Kidney (tissue), 14 donors: Measurements from ENCODE around the gene ITGAL. TPM values are rescaled to one million over a fixed set of nuclear protein-coding genes. Genes with fewer than 3 reads are reported as not detected.

ENCODE experiments used
- DNase-seq, 5 donors: peaks; one replicate each; pipeline ENCODE4 v3.0.0-alpha.2; 2013 to 2020
- FAIRE-seq: peaks from 2 replicates; lab custom pipeline; 2012; peaks lifted over from hg19 to GRCh38; lab: Jason Lieb, UNC
- H3K27ac ChIP-seq, 2 donors: one replicate each; pipeline ENCODE4 v1.7.0; 2013; ENCODE audit warnings: low read depth in 2 of 2, low read length in 2 of 2, inconsistent platforms in 1 of 2
- H3K27me3 ChIP-seq: one replicate; pipeline ENCODE4 v1.7.1; 2013; ENCODE audit warnings: low read length, inconsistent platforms; ENCODE audit not compliant: control insufficient read depth, insufficient read depth
- H3K36me3 ChIP-seq, 3 donors: one replicate each; pipeline versions ENCODE4 v1.7.0 to v1.7.1; 2013; ENCODE audit warnings: low read length in 3 of 3, control low read depth in 1 of 3, inconsistent platforms in 1 of 3; ENCODE audit not compliant: insufficient read depth in 3 of 3, control insufficient read depth in 2 of 3
- H3K4me1 ChIP-seq, 3 donors: one replicate each; pipeline versions ENCODE4 v1.7.0 to v1.7.1; 2013; ENCODE audit warnings: low read length in 3 of 3, inconsistent platforms in 1 of 3, low read depth in 1 of 3; ENCODE audit not compliant: control insufficient read depth in 2 of 3, insufficient read depth in 2 of 3
- H3K4me3 ChIP-seq, 3 donors: one replicate each; pipeline versions ENCODE4 v1.7.0 to v1.8.1; 2013; ENCODE audit warnings: low read length in 3 of 3, control low read depth in 1 of 3, inconsistent platforms in 1 of 3
- H3K9ac ChIP-seq, 3 donors: one replicate each; pipeline versions ENCODE4 v1.7.0 to v1.7.1; 2013; ENCODE audit warnings: low read length in 3 of 3, control low read depth in 1 of 3, inconsistent platforms in 1 of 3
- H3K9me3 ChIP-seq, 3 donors: one replicate each; pipeline versions ENCODE4 v1.7.0 to v1.7.1; 2013; ENCODE audit warnings: low read length in 3 of 3, control low read depth in 1 of 3, inconsistent platforms in 1 of 3; ENCODE audit not compliant: control insufficient read depth in 2 of 3, insufficient read depth in 1 of 3
- CTCF ChIP-seq: IDR thresholded peaks from 3 replicates; pipeline ENCODE4 v1.5.1; 2012; ENCODE audit warnings: mild to moderate bottlenecking, moderate library complexity, borderline replicate concordance; ENCODE audit not compliant: insufficient read depth; ENCODE audit errors: extremely low read depth
- intact Hi-C: fragments of 100-400 bp; cut with DNase I; formaldehyde crosslinking; loops from one replicate; pipeline ENCODE4 v1.11.1; 2022
- polyA plus RNA-seq: library from polyadenylated mRNA; stranded (reverse); fragments of 350-450 nt; fragmentation: Illumina TruSeq; extraction: RNeasy Lipid Tissue Mini Kit (QIAGEN cat#74804); gene quantifications from one replicate; pipeline ENCODE4 v1.2.3, GENCODE V29; 2014; ENCODE audit warnings: low read depth, low replicate concordance; ENCODE audit not compliant: insufficient read depth
- total RNA-seq: library from RNA; stranded (reverse); fragmentation: NEBNext Ultra II Directional; extraction: Animal tissue kit (Norgen Biotek cat#: 25700); gene quantifications from one replicate; pipeline ENCODE4 v1.2.1, GENCODE V29; 2021
- donor health status: control.
- donor health status: control.
- donor health status: control.
- donor health status: control.
- donor health status: control.
- donor health status: DM: yes; HTN: yes; CAD: no.
- donor health status: Normal renal cell carcinoma (clear cell type).

Gene ITGAL
- total and polyA plus RNA-seq, 2 donors from 2014 or later, result 0.56 to 19.6 TPM

GRCh38 chr16:30565984-30566383, 93.4 kb downstream of the ITGAL start:
- DNase-seq, result peak in 1 of 5 donors; percentile 40
- Histone ChIP-seq H3K9me3 (no peaks in the 10 kb centered on the region), H3K4me1 (peaks cover 0 to 9% (median 2%) of the 10 kb centered on the region in 3 donors), H3K9ac (no peak overlapping the region), H3K27ac (no peak overlapping the region), H3K4me3 (no peak overlapping the region), H3K27me3 (no peaks in the 10 kb centered on the region), H3K36me3 (no peaks in the 10 kb centered on the region)
- TF ChIP-seq CTCF, result no peak
- no peak for FAIRE-seq
- intact Hi-C loops, result no loop called here

- intact Hi-C loops, result no loop called here
- Histone ChIP-seq H3K9ac (no peak overlapping the region), H3K27me3 (no peaks in the 10 kb centered on the region), H3K4me1 (peaks cover 0 to 9% (median 2%) of the 10 kb centered on the region in 3 donors), H3K9me3 (no peaks in the 10 kb centered on the region), H3K27ac (no peak overlapping the region), H3K4me3 (no peak overlapping the region), H3K36me3 (no peaks in the 10 kb centered on the region)
- no peak for DNase-seq
- no peak for FAIRE-seq
- TF ChIP-seq CTCF, result no peak
These were observed 94.0 kb downstream of the ITGAL start for GRCh38 chr16:30566531-30566930.

- Histone ChIP-seq H3K4me1 (peaks cover 2 to 12% (median 3%) of the 10 kb centered on the region in 3 donors), H3K9me3 (no peaks in the 10 kb centered on the region), H3K27ac (no peak overlapping the region), H3K9ac (no peak overlapping the region), H3K27me3 (no peaks in the 10 kb centered on the region), H3K36me3 (no peaks in the 10 kb centered on the region), H3K4me3 (no peak overlapping the region)
- FAIRE-seq (no peak), DNase-seq (no peak)
- TF ChIP-seq CTCF, result no peak
- intact Hi-C loops, result no loop called here
These were observed 94.8 kb downstream of the ITGAL start for GRCh38 chr16:30567160-30567990.
